ENCODE measurements around the gene RPS6KC1. TPM values are rescaled to one million over a fixed set of nuclear protein-coding genes. Genes with fewer than 3 reads are reported as not detected.
"Not testable (repeated sequence)": the region's sequence is repeated elsewhere in the genome, so short reads cannot be mapped to it uniquely, and the experiment has no call there.

Gene RPS6KC1
- total and polyA plus RNA-seq, 9 donors = 6.8 to 24.6 (median 18.8) TPM

GRCh38 chr1:213020016-213020415 is 31.0 kb upstream of the RPS6KC1 start:
- no peak for TF ChIP-seq EP300 (IDR thresholded peaks at IDR 0.05)
- TF ChIP-seq POLR2A (IDR thresholded peaks at IDR 0.05) = no peak
- TF ChIP-seq, protein P1, sequence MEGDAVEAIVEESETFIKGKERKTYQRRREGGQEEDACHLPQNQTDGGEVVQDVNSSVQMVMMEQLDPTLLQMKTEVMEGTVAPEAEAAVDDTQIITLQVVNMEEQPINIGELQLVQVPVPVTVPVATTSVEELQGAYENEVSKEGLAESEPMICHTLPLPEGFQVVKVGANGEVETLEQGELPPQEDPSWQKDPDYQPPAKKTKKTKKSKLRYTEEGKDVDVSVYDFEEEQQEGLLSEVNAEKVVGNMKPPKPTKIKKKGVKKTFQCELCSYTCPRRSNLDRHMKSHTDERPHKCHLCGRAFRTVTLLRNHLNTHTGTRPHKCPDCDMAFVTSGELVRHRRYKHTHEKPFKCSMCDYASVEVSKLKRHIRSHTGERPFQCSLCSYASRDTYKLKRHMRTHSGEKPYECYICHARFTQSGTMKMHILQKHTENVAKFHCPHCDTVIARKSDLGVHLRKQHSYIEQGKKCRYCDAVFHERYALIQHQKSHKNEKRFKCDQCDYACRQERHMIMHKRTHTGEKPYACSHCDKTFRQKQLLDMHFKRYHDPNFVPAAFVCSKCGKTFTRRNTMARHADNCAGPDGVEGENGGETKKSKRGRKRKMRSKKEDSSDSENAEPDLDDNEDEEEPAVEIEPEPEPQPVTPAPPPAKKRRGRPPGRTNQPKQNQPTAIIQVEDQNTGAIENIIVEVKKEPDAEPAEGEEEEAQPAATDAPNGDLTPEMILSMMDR (IDR thresholded peaks at IDR 0.05) = no peak
- H3K9me3 ChIP-seq = no peaks in the 10 kb centered on the region
- H3K27ac ChIP-seq = no peak overlapping the region
- 89 to 93% (median 93%) methylated on average over 3 of the region's 3 CpGs for WGBS, 3 donors
- H3K4me3 ChIP-seq = no peak overlapping the region
- no peak for DNase-seq
- H3K4me1 ChIP-seq (ENCODE audit: insufficient read depth) = peaks cover 1% of the 10 kb centered on the region
- H3K36me3 ChIP-seq = no peaks in the 10 kb centered on the region
- no peaks in the 10 kb centered on the region for H3K27me3 ChIP-seq
- intact Hi-C loops (cut with DNase I) = no loop called here

- H3K27me3 ChIP-seq; intact Hi-C loops (cut with DNase I); DNase-seq: not testable (repeated sequence)
Measured at GRCh38 chr1:213027024-213027423, 24.0 kb upstream of the RPS6KC1 start.

DNA sequence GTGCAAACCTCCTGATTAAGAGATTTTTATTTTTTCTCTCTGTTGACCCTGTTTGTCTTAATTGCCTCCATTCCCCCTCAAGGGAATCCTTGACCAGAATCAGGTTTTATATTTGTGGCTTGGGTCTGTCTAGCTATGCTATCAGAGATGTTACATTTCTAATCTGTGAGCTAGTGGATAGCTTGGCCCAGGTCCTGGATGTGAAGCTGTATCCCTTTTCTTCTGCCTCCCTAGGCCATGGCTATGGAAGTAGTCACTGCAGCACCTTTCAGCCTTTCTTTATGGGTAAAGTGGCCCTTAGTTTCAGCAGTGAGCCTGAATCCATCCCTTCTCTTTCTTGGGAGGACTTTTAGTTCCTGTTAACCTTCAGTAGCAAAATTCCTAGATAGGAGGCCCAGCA is 18.4 kb upstream of the RPS6KC1 start:
- H3K27me3 ChIP-seq = no peaks in the 10 kb centered on the region
- TF ChIP-seq, protein P1 (IDR thresholded peaks at IDR 0.05) = no peak
- TF ChIP-seq EP300 (IDR thresholded peaks at IDR 0.05) = no peak
- no peak for TF ChIP-seq POLR2A (IDR thresholded peaks at IDR 0.05)
- no peak for DNase-seq

More at GRCh38 chr1:213027024-213027423, 24.0 kb upstream of the RPS6KC1 start:
- not testable (repeated sequence) for H3K36me3 ChIP-seq; H3K9me3 ChIP-seq; H3K4me1 ChIP-seq (ENCODE audit: insufficient read depth); H3K4me3 ChIP-seq; H3K27ac ChIP-seq
- 43 to 57% (median 44%) methylated on average over 3 of the region's 3 CpGs for WGBS, 3 donors

DNA sequence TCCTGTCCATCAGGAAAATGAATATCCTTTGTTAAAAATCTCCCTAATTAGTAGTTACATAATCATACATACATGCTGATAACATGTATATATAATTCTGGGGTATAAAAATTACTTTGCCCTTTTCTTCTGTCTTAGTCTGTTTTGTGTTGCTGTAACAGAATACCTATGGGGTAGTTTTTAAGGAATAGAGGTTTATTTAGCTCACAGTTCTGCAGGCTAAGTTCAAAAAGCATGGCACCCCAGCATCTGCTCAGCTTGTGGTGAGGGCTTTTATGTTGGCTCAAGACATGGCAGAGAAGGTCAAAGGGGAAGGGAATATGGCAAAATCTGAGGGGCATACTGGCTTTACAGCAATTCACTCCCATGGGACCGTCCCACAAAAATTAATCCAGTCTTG is 16.3 kb upstream of the RPS6KC1 start:
- no peak overlapping the region for H3K27ac ChIP-seq
- WGBS, 3 donors = 88 to 92% (median 91%) methylated on average over 1 of the region's 1 CpG
- H3K4me1 ChIP-seq (ENCODE audit: insufficient read depth) = no peaks in the 10 kb centered on the region
- no peak overlapping the region for H3K4me3 ChIP-seq
- no peaks in the 10 kb centered on the region for H3K9me3 ChIP-seq
- no peaks in the 10 kb centered on the region for H3K27me3 ChIP-seq
- intact Hi-C loops (cut with DNase I) = no loop called here
- TF ChIP-seq POLR2A (IDR thresholded peaks at IDR 0.05) (no peak), EP300 (IDR thresholded peaks at IDR 0.05) (no peak)
- TF ChIP-seq, protein P1 (IDR thresholded peaks at IDR 0.05) = no peak
- H3K36me3 ChIP-seq = no peaks in the 10 kb centered on the region
- DNase-seq = no peak

More for the DNA sequence above, 18.4 kb upstream of the RPS6KC1 start:
- intact Hi-C loops (cut with DNase I) = no loop called here
- H3K4me3 ChIP-seq = no peak overlapping the region
- H3K9me3 ChIP-seq = no peaks in the 10 kb centered on the region
- H3K27ac ChIP-seq = no peak overlapping the region
- no peaks in the 10 kb centered on the region for H3K4me1 ChIP-seq (ENCODE audit: insufficient read depth)
- H3K36me3 ChIP-seq = no peaks in the 10 kb centered on the region

DNA sequence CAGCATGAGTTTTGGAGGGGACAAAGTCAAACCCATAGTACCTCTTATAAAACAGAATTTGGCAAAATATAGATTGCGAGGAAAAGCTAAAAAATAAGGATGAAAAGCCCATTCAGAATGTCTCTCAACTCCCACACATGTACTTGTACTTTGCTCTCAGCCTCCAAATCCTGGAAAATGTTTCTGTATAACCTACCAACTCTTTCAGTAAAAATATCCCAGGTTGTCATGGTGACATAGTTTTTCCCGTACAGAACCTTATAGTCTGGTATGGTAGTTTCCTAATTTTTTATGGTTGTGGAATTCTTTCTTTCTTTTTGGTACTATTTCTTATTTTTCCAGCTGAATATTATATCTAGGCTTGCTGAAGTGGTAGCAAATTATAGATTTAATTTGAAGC is 15.5 kb upstream of the RPS6KC1 start:
- Histone ChIP-seq H3K9me3 (no peaks in the 10 kb centered on the region), H3K36me3 (no peaks in the 10 kb centered on the region), H3K27ac (no peak overlapping the region), H3K27me3 (no peaks in the 10 kb centered on the region), H3K4me1 (ENCODE audit: insufficient read depth) (no peaks in the 10 kb centered on the region), H3K4me3 (no peak overlapping the region)
- intact Hi-C loops (cut with DNase I) = no loop called here
- no peak for DNase-seq
- WGBS, 3 donors = 55 to 56% (median 55%) methylated on average over 2 of the region's 2 CpGs
- no peak for TF ChIP-seq EP300 (IDR thresholded peaks at IDR 0.05)
- TF ChIP-seq, protein P1 (IDR thresholded peaks at IDR 0.05) = no peak
- TF ChIP-seq POLR2A (IDR thresholded peaks at IDR 0.05) = no peak

All from ovary (tissue), 9 donors.